CD4-positive, alpha-beta T cell treated with Interleukin-6 at 100 ng/mL for 8 hours (primary cell): ENCODE data around the gene LRP1B.

Experiments used
- DNase-seq: peaks from one replicate; pipeline ENCODE4 v3.0.0-alpha.2; 2020; ENCODE audit warnings: mixed read lengths, low spot score

LRP1B gene

GRCh38 chr2:141676139-141676538, 454.7 kb downstream of the LRP1B start:
- DNase-seq: no peak

GRCh38 chr2:141666191-141666590, 464.6 kb downstream of the LRP1B start:
- DNase-seq: no peak

GRCh38 chr2:141660232-141660631, 470.6 kb downstream of the LRP1B start:
- DNase-seq: no peak

- DNase-seq: no peak
Measured at GRCh38 chr2:141654311-141654710, 476.5 kb downstream of the LRP1B start.

- DNase-seq: no peak
Measured at GRCh38 chr2:141653184-141653583, 477.6 kb downstream of the LRP1B start.

- no peak for DNase-seq
Measured at GRCh38 chr2:141652308-141652707, 478.5 kb downstream of the LRP1B start.

GRCh38 chr2:141647353-141647752, 483.5 kb downstream of the LRP1B start:
- no peak for DNase-seq

- DNase-seq: no peak
Measured at GRCh38 chr2:141641462-141641861, 489.4 kb downstream of the LRP1B start.

- no peak for DNase-seq
Measured at GRCh38 chr2:141639809-141640208, 491.0 kb downstream of the LRP1B start.

GRCh38 chr2:141633132-141633531, 497.7 kb downstream of the LRP1B start:
- DNase-seq: no peak

GRCh38 chr2:141630407-141630930, 500.3 kb downstream of the LRP1B start:
- no peak for DNase-seq

GRCh38 chr2:141620372-141620771, 510.4 kb downstream of the LRP1B start:
- DNase-seq: no peak

- no peak for DNase-seq
Measured at GRCh38 chr2:141618457-141618856, 512.4 kb downstream of the LRP1B start.

GRCh38 chr2:141611981-141612380, 518.8 kb downstream of the LRP1B start:
- no peak for DNase-seq

GRCh38 chr2:141611176-141611571, 519.6 kb downstream of the LRP1B start:
- no peak for DNase-seq

- DNase-seq: no peak
Measured at GRCh38 chr2:141610564-141611175, 520.1 kb downstream of the LRP1B start.

- DNase-seq: no peak
Measured at GRCh38 chr2:141605163-141605562, 525.7 kb downstream of the LRP1B start.

GRCh38 chr2:141601511-141602152, 529.2 kb downstream of the LRP1B start:
- no peak for DNase-seq

- DNase-seq: no peak
Measured at GRCh38 chr2:141599721-141600120, 531.1 kb downstream of the LRP1B start.

GRCh38 chr2:141598982-141599381, 531.8 kb downstream of the LRP1B start:
- DNase-seq: no peak

- no peak for DNase-seq
Measured at GRCh38 chr2:141595316-141595920, 535.4 kb downstream of the LRP1B start.

- DNase-seq: no peak
Measured at GRCh38 chr2:141591787-141592186, 539.0 kb downstream of the LRP1B start.

- DNase-seq: no peak
Measured at GRCh38 chr2:141590620-141591019, 540.2 kb downstream of the LRP1B start.
